GM21526 (cell line): ENCODE measurements around the gene MAGEA4.
"Not testable (repeated sequence)": the region's sequence is repeated elsewhere in the genome, so short reads cannot be mapped to it uniquely, and the experiment has no call there.

Experiments
- ATAC-seq: cut with Tn5 transposase; IDR thresholded peaks from one replicate; pipeline ENCODE4 v1.9.1; 2021; ENCODE audit warnings: moderate library complexity; ENCODE audit not compliant: unreplicated experiment, low FRiP score

The MAGEA4 gene

GRCh38 chrX:151912780-151913179, at the start of gene MAGEA4:
Gene MAGEA4 (plus strand): TSS chrX:151912889. CDS start chrX:151923665, 10,776 bp downstream.
- no peak for ATAC-seq

- ATAC-seq: no peak
Observed at GRCh38 chrX:151870602-151871001, 42.1 kb upstream of the MAGEA4 start.

- no peak for ATAC-seq
Observed at GRCh38 chrX:151871244-151871643, 41.4 kb upstream of the MAGEA4 start.

- ATAC-seq: no peak
Observed at GRCh38 chrX:151873096-151873495, 39.6 kb upstream of the MAGEA4 start.

- ATAC-seq: no peak
Observed at GRCh38 chrX:151875270-151876026, 37.2 kb upstream of the MAGEA4 start.

- no peak for ATAC-seq
Observed at GRCh38 chrX:151878574-151878973, 34.1 kb upstream of the MAGEA4 start.

- ATAC-seq: no peak
Observed at GRCh38 chrX:151879856-151880255, 32.8 kb upstream of the MAGEA4 start.

- no peak for ATAC-seq
Observed at GRCh38 chrX:151880895-151881294, 31.8 kb upstream of the MAGEA4 start.

- ATAC-seq: no peak
Observed at GRCh38 chrX:151889421-151889820, 23.3 kb upstream of the MAGEA4 start.

GRCh38 chrX:151896734-151897474, 15.8 kb upstream of the MAGEA4 start:
- ATAC-seq: no peak

- no peak for ATAC-seq
Observed at GRCh38 chrX:151899622-151900021, 13.1 kb upstream of the MAGEA4 start.

GRCh38 chrX:151901826-151902225, 10.9 kb upstream of the MAGEA4 start:
- no peak for ATAC-seq

GRCh38 chrX:151902813-151903591, 9.7 kb upstream of the MAGEA4 start:
- ATAC-seq: no peak

- no peak for ATAC-seq
Observed at GRCh38 chrX:151904989-151905388, 7.7 kb upstream of the MAGEA4 start.

- ATAC-seq: no peak
Observed at GRCh38 chrX:151912221-151912620, 468 bp upstream of the MAGEA4 start.

GRCh38 chrX:151918736-151919135, 6.0 kb downstream of the MAGEA4 start:
- not testable (repeated sequence) for ATAC-seq

- ATAC-seq: no peak
Observed at GRCh38 chrX:151919610-151920009, 6.9 kb downstream of the MAGEA4 start.

- ATAC-seq: no peak
Observed at GRCh38 chrX:151920101-151920500, 7.4 kb downstream of the MAGEA4 start.

- ATAC-seq: no peak
Observed at GRCh38 chrX:151920530-151920929, 7.8 kb downstream of the MAGEA4 start.

- no peak for ATAC-seq
Observed at GRCh38 chrX:151921292-151921691, 8.6 kb downstream of the MAGEA4 start.

GRCh38 chrX:151921866-151922265, 9.2 kb downstream of the MAGEA4 start:
- no peak for ATAC-seq
